SIG-M5 (cell line): ENCODE data around the gene KRT27.
"Not testable (repeated sequence)": the region's sequence is repeated elsewhere in the genome, so short reads cannot be mapped to it uniquely, and the experiment has no call there.

ENCODE experiments used
- DNase-seq: peaks from one replicate; lab custom pipeline; 2025; lab: John Stamatoyannopoulos, UW

The KRT27 gene

GRCh38 chr17:40755231-40755630 is 27.1 kb downstream of the KRT27 start, which contains the start of gene KRT25:
KRT25 (minus strand) TSS chr17:40755331; CDS start chr17:40755271, 60 bp downstream.
- DNase-seq, result no peak

- no peak for DNase-seq
Observed at GRCh38 chr17:40753804-40754203, 28.5 kb downstream of the KRT27 start.

- no peak for DNase-seq
Observed at GRCh38 chr17:40751065-40751464, 31.3 kb downstream of the KRT27 start.

GRCh38 chr17:40750391-40750790 is 32.0 kb downstream of the KRT27 start:
- DNase-seq, result no peak

- DNase-seq, result not testable (repeated sequence)
Observed at GRCh38 chr17:40748666-40749065, 33.7 kb downstream of the KRT27 start.

- DNase-seq, result no peak
Observed at GRCh38 chr17:40738553-40738952, 43.8 kb downstream of the KRT27 start.

- DNase-seq, result no peak
Observed at GRCh38 chr17:40735016-40735415, 47.3 kb downstream of the KRT27 start.

- no peak for DNase-seq
Observed at GRCh38 chr17:40734018-40734417, 48.3 kb downstream of the KRT27 start.

- DNase-seq, result no peak
Observed at GRCh38 chr17:40730970-40731369, 51.4 kb downstream of the KRT27 start.

- DNase-seq, result no peak
Observed at GRCh38 chr17:40727447-40728231, 54.7 kb downstream of the KRT27 start.

- no peak for DNase-seq
Observed at GRCh38 chr17:40726919-40727318, 55.4 kb downstream of the KRT27 start.
